ENCODE data around the gene SRRM3.
"Not testable (repeated sequence)": the region's sequence is repeated elsewhere in the genome, so short reads cannot be mapped to it uniquely, and the experiment has no call there.

GRCh38 chr7:76176951-76177350 lies 24.7 kb upstream of the SRRM3 start:
- not testable (repeated sequence) for TF ChIP-seq EZH2 (IDR thresholded peaks at IDR 0.05; ENCODE audit: insufficient read depth, poor library complexity, severe bottlenecking); EZH2phosphoT487 (IDR thresholded peaks at IDR 0.05; ENCODE audit: insufficient read depth, low read depth)
